HEK293T (cell line): ENCODE results near the gene FAM171A1.

Source experiments
- CTBP1 ChIP-seq: fragments of 450-650 bp; IDR thresholded peaks from 2 replicates; pipeline ENCODE4 v1.6.1; 2016; ENCODE audit warnings: borderline replicate concordance
- LEF1 ChIP-seq: fragments of 450-650 bp; IDR thresholded peaks from 2 replicates; pipeline ENCODE4 v1.6.1; 2017; ENCODE audit warnings: mild to moderate bottlenecking, borderline replicate concordance
- SP1 ChIP-seq: fragments of 450-650 bp; IDR thresholded peaks from 2 replicates; pipeline ENCODE4 v1.6.1; 2017

DNA sequence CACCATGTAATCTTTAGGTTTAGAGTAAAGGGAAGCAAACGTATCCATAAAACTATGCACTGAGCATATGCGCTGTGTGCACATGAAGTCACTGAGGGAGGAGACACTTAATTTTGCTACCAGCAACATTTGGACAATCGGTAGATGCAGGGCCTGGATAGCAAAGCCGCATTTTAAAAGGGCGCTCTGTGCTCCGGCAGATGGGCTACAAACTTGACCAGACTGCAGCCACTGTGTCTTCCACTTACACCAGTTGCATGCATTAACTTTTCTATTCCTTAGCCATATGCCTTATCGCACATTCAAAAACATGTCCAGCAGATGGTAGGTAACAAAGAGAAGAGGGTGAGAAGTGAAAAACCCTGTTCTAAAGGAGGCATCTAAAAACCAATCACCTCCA, 18.3 kb downstream of the FAM171A1 start:
- no peak for TF ChIP-seq LEF1
- no peak for TF ChIP-seq SP1
- TF ChIP-seq CTBP1, result no peak
